ENCODE data around the gene C1orf115.
"Not testable (repeated sequence)": the region's sequence is repeated elsewhere in the genome, so short reads cannot be mapped to it uniquely, and the experiment has no call there.

Gene C1orf115

GRCh38 chr1:220695426-220695825 lies 5.3 kb downstream of the C1orf115 start:
- no peak for DNase-seq

- no peak for DNase-seq
These were observed 6.2 kb downstream of the C1orf115 start for GRCh38 chr1:220696226-220696862.

GRCh38 chr1:220696863-220697231 lies 6.7 kb downstream of the C1orf115 start:
- DNase-seq: no peak

GRCh38 chr1:220697326-220697725 lies 7.2 kb downstream of the C1orf115 start:
- no peak for DNase-seq

- DNase-seq: no peak
These were observed 8.4 kb downstream of the C1orf115 start for GRCh38 chr1:220698607-220699016.

GRCh38 chr1:220699044-220699443 lies 8.9 kb downstream of the C1orf115 start:
- no peak for DNase-seq

- DNase-seq: no peak
These were observed 10.5 kb downstream of the C1orf115 start for GRCh38 chr1:220700556-220701179.

- no peak for DNase-seq
These were observed 11.8 kb downstream of the C1orf115 start for GRCh38 chr1:220701974-220702373.

- no peak for DNase-seq
These were observed 12.6 kb downstream of the C1orf115 start for GRCh38 chr1:220702733-220703270.

- DNase-seq: no peak
These were observed 13.1 kb downstream of the C1orf115 start for GRCh38 chr1:220703305-220703704.

- no peak for DNase-seq
These were observed 15.6 kb downstream of the C1orf115 start for GRCh38 chr1:220705782-220706181.

GRCh38 chr1:220706480-220706879 lies 16.3 kb downstream of the C1orf115 start:
- no peak for DNase-seq

GRCh38 chr1:220707160-220707559 lies 17.0 kb downstream of the C1orf115 start:
- DNase-seq: no peak

GRCh38 chr1:220708244-220708643 lies 18.1 kb downstream of the C1orf115 start:
- DNase-seq: no peak

- no peak for DNase-seq
These were observed 19.0 kb downstream of the C1orf115 start for GRCh38 chr1:220708936-220709801.

- DNase-seq: no peak
These were observed 20.2 kb downstream of the C1orf115 start for GRCh38 chr1:220710333-220710732.

- DNase-seq: no peak
These were observed 21.1 kb downstream of the C1orf115 start for GRCh38 chr1:220711056-220711809.

GRCh38 chr1:220715986-220716385 lies 25.8 kb downstream of the C1orf115 start:
- DNase-seq: not testable (repeated sequence)

- no peak for DNase-seq
These were observed 27.9 kb downstream of the C1orf115 start for GRCh38 chr1:220717800-220718640.

- not testable (repeated sequence) for DNase-seq
These were observed 31.1 kb downstream of the C1orf115 start for GRCh38 chr1:220721266-220721665.

GRCh38 chr1:220726634-220727033 lies 36.5 kb downstream of the C1orf115 start:
- no peak for DNase-seq

GRCh38 chr1:220727519-220727918 lies 37.4 kb downstream of the C1orf115 start:
- no peak for DNase-seq
